Endothelial cell of umbilical vein (primary cell): ENCODE data around the gene KIAA1614. TPM values are rescaled to one million over a fixed set of nuclear protein-coding genes. Genes with fewer than 3 reads are reported as not detected.

Experiments
- BruUV-seq: library from RNA; stranded (reverse); fragments of 400-500 nt; replicated peaks from 2 replicates; lab custom pipeline; 2021; lab: Mats Ljungman, UMichigan
- CTCF ChIA-PET: fragments of 300-600, 350-600 bp; sonication (Branson Sonifier 250); formaldehyde crosslinking; loops from one replicate; lab custom pipeline; 2021; ENCODE audit warnings: antibody characterized with exemption, inconsistent platforms; lab: Charles Lee
- POLR2A ChIA-PET: fragments of 300-600, 350-600 bp; sonication (Branson Sonifier 250); formaldehyde crosslinking; loops from one replicate; lab custom pipeline; 2021; ENCODE audit warnings: antibody characterized with exemption, inconsistent platforms; lab: Charles Lee
- DNase-seq: peaks from one replicate; pipeline ENCODE4 v3.0.0-alpha.2; 2011; ENCODE audit warnings: low read depth, low spot score
- FAIRE-seq: peaks from 2 replicates; lab custom pipeline; 2011; peaks lifted over from hg19 to GRCh38; lab: Jason Lieb, UNC
- H2AFZ ChIP-seq: 2 replicates; pipeline ENCODE4 v1.6.0; 2012; ENCODE audit warnings: low read depth, low read length, control low read depth, inconsistent platforms
- H3K27ac ChIP-seq: 2 replicates; pipeline ENCODE4 v1.5.1; 2011; ENCODE audit warnings: low read depth, mild to moderate bottlenecking, control low read depth, low read length, moderate library complexity; ENCODE audit not compliant: insufficient read depth
- H3K27me3 ChIP-seq, 2 experiments: 2 replicates each; pipeline versions ENCODE4 v1.6.0 to v1.6.1; 2011; ENCODE audit warnings: low read length in 2 of 2, mixed read lengths in 1 of 2; ENCODE audit not compliant: control insufficient read depth in 2 of 2, insufficient read depth in 2 of 2
- H3K36me3 ChIP-seq, 2 experiments: 2 replicates in 1 of 2; 3 replicates in 1 of 2; pipeline ENCODE4 v1.5.1; 2011; ENCODE audit warnings: low read length in 2 of 2, mild to moderate bottlenecking in 1 of 2, moderate library complexity in 1 of 2; ENCODE audit not compliant: control insufficient read depth in 2 of 2, insufficient read depth in 2 of 2; ENCODE audit errors: extremely low read depth in 1 of 2
- H3K4me1 ChIP-seq: 3 replicates; pipeline ENCODE4 v1.5.1; 2011; ENCODE audit warnings: mild to moderate bottlenecking, low read length; ENCODE audit not compliant: control insufficient read depth, insufficient read depth; ENCODE audit errors: extremely low read depth
- H3K4me2 ChIP-seq: 2 replicates; pipeline ENCODE4 v1.6.1; 2011; ENCODE audit warnings: low read length, control low read depth, mixed read lengths; ENCODE audit not compliant: insufficient read depth
- H3K4me3 ChIP-seq, 3 experiments: fragments of 200-600 bp in 1 of 3; sonication (generic), shearing (Covaris generic) in 1 of 3; replicated peaks in 1 of 3; 2 replicates each; pipeline ENCODE4 v1.5.1; 2011 to 2016; ENCODE audit warnings: control low read depth in 3 of 3, low read length in 3 of 3, mild to moderate bottlenecking in 2 of 3, inconsistent platforms in 1 of 3, low read depth in 1 of 3, moderate library complexity in 1 of 3; ENCODE audit not compliant: insufficient read depth in 1 of 3
- H3K79me2 ChIP-seq: 2 replicates; pipeline ENCODE4 v1.6.0; 2012; ENCODE audit warnings: low read length, inconsistent platforms; ENCODE audit not compliant: control insufficient read depth, insufficient read depth
- H3K9ac ChIP-seq: replicated peaks from 2 replicates; pipeline ENCODE3; 2011; ENCODE audit warnings: low read length, control low read depth; ENCODE audit not compliant: insufficient read depth; ENCODE audit errors: extremely low read depth
- H3K9me1 ChIP-seq: replicated peaks from 3 replicates; pipeline ENCODE4 v1.6.0; 2011; ENCODE audit warnings: mild to moderate bottlenecking, low read length; ENCODE audit not compliant: control insufficient read depth, insufficient read depth; ENCODE audit errors: extremely low read depth
- H3K9me3 ChIP-seq: replicated peaks from 2 replicates; pipeline ENCODE4 v1.5.1; 2012; ENCODE audit warnings: low read length, inconsistent platforms; ENCODE audit not compliant: control insufficient read depth, insufficient read depth
- H4K20me1 ChIP-seq: replicated peaks from 2 replicates; pipeline ENCODE3; 2011; ENCODE audit warnings: mild to moderate bottlenecking, low read length; ENCODE audit not compliant: control insufficient read depth, insufficient read depth; ENCODE audit errors: extremely low read depth
- CTCF ChIP-seq, 2 donors: IDR thresholded peaks; 1 replicate in 1 of 2; 2 replicates in 1 of 2; pipeline ENCODE4 v1.5.1; 2011; ENCODE audit warnings: low read length in 2 of 2, mild to moderate bottlenecking in 2 of 2, moderate library complexity in 2 of 2, control low read depth in 1 of 2, inconsistent platforms in 1 of 2, low read depth in 1 of 2; ENCODE audit not compliant: insufficient read depth in 1 of 2; ENCODE audit errors: extremely low read depth in 1 of 2
- MYC ChIP-seq: IDR thresholded peaks from one replicate; pipeline ENCODE4 v1.6.1; 2011; ENCODE audit warnings: mild to moderate bottlenecking, low read depth, low read length
- dilution Hi-C: fragments of 300-500 bp; cut with MboI; formaldehyde crosslinking; loops from one replicate; pipeline ENCODE4 v1.15.0; 2019; ENCODE audit warnings: low sequenced_read_pairs; ENCODE audit not compliant: extremely low pct_ligation_motif_present
- intact Hi-C: fragments of 100-400 bp; cut with micrococcal nuclease; formaldehyde crosslinking; loops from one replicate; pipeline ENCODE4 v1.10.0; 2022
- polyA plus RNA-seq, 4 experiments: library from polyadenylated mRNA; depleted of rRNA in 3 of 4; stranded (reverse) in 3 of 4; unstranded in 1 of 4; fragments of >200 nt; gene quantifications; 2 replicates each; pipeline versions ENCODE4 v1.2.1 to v1.2.3, GENCODE V29; 2011 to 2012; ENCODE audit warnings: missing spikeins in 1 of 4
- total RNA-seq: library from RNA; stranded (reverse); gene quantifications from 2 replicates; pipeline ENCODE4 v1.2.3, GENCODE V29; 2021

KIAA1614 gene
- total and polyA plus RNA-seq, 2 donors (not counting 3 experiments of a cell fraction or from before 2014, with no cell fraction given): 1.0 to 2.0 TPM

- no peak for DNase-seq
Measured at GRCh38 chr1:180934563-180934962, 21.9 kb downstream of the KIAA1614 start.

More at GRCh38 chr1:180934563-180934962, 21.9 kb downstream of the KIAA1614 start:
- intact Hi-C loops (no loop called here), dilution Hi-C loops (no loop called here)
- TF ChIP-seq MYC (no peak), CTCF (IDR thresholded peaks at IDR 0.05; ENCODE audit: extremely low read depth in 1 of 2, insufficient read depth in 1 of 2, low read depth in 1 of 2, low read length in 2 of 2) (no peak)
- Histone ChIP-seq H3K36me3 (no peaks in the 10 kb centered on the region), H3K4me2 (no peak overlapping the region), H3K9ac (no peak overlapping the region), H3K27me3 (no peaks in the 10 kb centered on the region), H3K27ac (no peak overlapping the region), H3K4me3 (no peak overlapping the region), H3K9me3 (no peaks in the 10 kb centered on the region), H4K20me1 (no peaks in the 10 kb centered on the region), H3K9me1 (no peaks in the 10 kb centered on the region), H3K4me1 (no peaks in the 10 kb centered on the region), H2AFZ (no peak overlapping the region), H3K79me2 (no peaks in the 10 kb centered on the region)
- BruUV-seq: no TSS peak
- no peak for FAIRE-seq
- ChIA-PET CTCF (no interaction called here), POLR2A (no interaction called here)
